ENCODE results near the gene CTDSPL. TPM values are rescaled to one million over a fixed set of nuclear protein-coding genes. Genes with fewer than 3 reads are reported as not detected.

CTDSPL gene
- 32.1 and 33.7 TPM in 2 replicates for total RNA-seq
- 29.2 and 39.9 TPM in 2 replicates for polyA plus RNA-seq

DNA sequence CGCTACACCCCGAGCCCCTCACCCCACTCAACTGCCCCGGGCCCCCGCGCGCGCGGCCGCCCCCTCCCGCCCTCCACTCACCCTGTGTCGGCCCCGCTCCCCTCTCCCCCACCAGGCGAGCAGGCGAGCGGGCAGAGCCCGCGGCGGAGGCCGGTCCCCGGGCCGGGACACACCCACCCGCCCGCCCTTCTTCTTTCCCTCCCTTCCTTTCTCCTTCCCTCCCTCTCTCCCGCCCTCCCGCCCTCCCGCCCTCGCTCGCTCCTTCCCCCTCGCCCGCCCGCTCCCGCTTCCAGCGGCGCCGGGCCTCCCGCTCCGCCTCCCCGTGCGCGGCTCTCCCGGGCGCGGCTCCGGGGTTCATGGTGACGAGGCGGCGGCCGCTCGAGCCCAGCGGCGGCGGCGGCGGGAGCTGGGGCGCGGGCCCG lies at the start of gene CTDSPL:
CTDSPL (plus strand) TSS at position 261 of the 422 bp plus-strand sequence. CDS start 320 bp downstream, outside the sequence.
- H3K27ac ChIP-seq = peak within 1 kb of the TSS; percentile 92
- H4K20me1 ChIP-seq (ENCODE audit: insufficient read depth, poor library complexity, severe bottlenecking) = peaks cover 12% of the 10 kb centered on the region
- no peaks in the 10 kb centered on the region for H3K36me3 ChIP-seq (replicated peaks; ENCODE audit: insufficient read depth, low read depth)
- DNase-seq (ENCODE audit: low spot score) = peak; percentile 83
- peak within 1 kb of the TSS; percentile 82 for H3K4me3 ChIP-seq
- H3K4me2 ChIP-seq = peak within 1 kb of the TSS; percentile 96
- H3K4me1 ChIP-seq (ENCODE audit: insufficient read depth) = peaks cover 23% of the 10 kb centered on the region
- no peaks in the 10 kb centered on the region for H3K9me3 ChIP-seq (ENCODE audit: low read depth)
- TF ChIP-seq EZH2phosphoT487 (IDR thresholded peaks at IDR 0.05; ENCODE audit: low read depth, severe bottlenecking, unreplicated experiment) = no peak
- no peak for TF ChIP-seq EZH2 (IDR thresholded peaks at IDR 0.05; ENCODE audit: borderline replicate concordance)
- TF ChIP-seq, protein P1, sequence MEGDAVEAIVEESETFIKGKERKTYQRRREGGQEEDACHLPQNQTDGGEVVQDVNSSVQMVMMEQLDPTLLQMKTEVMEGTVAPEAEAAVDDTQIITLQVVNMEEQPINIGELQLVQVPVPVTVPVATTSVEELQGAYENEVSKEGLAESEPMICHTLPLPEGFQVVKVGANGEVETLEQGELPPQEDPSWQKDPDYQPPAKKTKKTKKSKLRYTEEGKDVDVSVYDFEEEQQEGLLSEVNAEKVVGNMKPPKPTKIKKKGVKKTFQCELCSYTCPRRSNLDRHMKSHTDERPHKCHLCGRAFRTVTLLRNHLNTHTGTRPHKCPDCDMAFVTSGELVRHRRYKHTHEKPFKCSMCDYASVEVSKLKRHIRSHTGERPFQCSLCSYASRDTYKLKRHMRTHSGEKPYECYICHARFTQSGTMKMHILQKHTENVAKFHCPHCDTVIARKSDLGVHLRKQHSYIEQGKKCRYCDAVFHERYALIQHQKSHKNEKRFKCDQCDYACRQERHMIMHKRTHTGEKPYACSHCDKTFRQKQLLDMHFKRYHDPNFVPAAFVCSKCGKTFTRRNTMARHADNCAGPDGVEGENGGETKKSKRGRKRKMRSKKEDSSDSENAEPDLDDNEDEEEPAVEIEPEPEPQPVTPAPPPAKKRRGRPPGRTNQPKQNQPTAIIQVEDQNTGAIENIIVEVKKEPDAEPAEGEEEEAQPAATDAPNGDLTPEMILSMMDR (IDR thresholded peaks at IDR 0.05; ENCODE audit: poor library complexity) = no peak
- peaks cover 63% of the 10 kb centered on the region for H3K79me2 ChIP-seq
- H2AFZ ChIP-seq = peak within 1 kb of the TSS; percentile 73
- H3K9me2 ChIP-seq (replicated peaks; ENCODE audit: insufficient read depth) = no peaks in the 10 kb centered on the region
- WGBS (ENCODE audit: low lambda C conversion rate, missing lambda C conversion rate) = no CpG with 5 or more reads among the region's 57 CpGs
- H3K27me3 ChIP-seq = no peaks in the 10 kb centered on the region

GRCh38 chr3:37812499-37812896 lies 49.2 kb upstream of the CTDSPL start:
- Histone ChIP-seq H3K9me2 (replicated peaks; ENCODE audit: insufficient read depth) (no peaks in the 10 kb centered on the region), H3K4me2 (no peak overlapping the region), H4K20me1 (ENCODE audit: insufficient read depth, poor library complexity, severe bottlenecking) (no peaks in the 10 kb centered on the region), H2AFZ (no peak overlapping the region), H3K4me3 (no peak overlapping the region), H3K4me1 (ENCODE audit: insufficient read depth) (peaks cover 35% of the 10 kb centered on the region), H3K36me3 (replicated peaks; ENCODE audit: insufficient read depth, low read depth) (no peaks in the 10 kb centered on the region), H3K79me2 (no peaks in the 10 kb centered on the region), H3K27me3 (no peaks in the 10 kb centered on the region), H3K27ac (peak overlapping the region; percentile 13), H3K9me3 (ENCODE audit: low read depth) (no peaks in the 10 kb centered on the region)
- TF ChIP-seq EZH2 (IDR thresholded peaks at IDR 0.05; ENCODE audit: borderline replicate concordance) (no peak), EZH2phosphoT487 (IDR thresholded peaks at IDR 0.05; ENCODE audit: low read depth, severe bottlenecking, unreplicated experiment) (no peak)
- TF ChIP-seq, protein P1 (IDR thresholded peaks at IDR 0.05; ENCODE audit: poor library complexity) = no peak
- DNase-seq (ENCODE audit: low spot score) = no peak
- 89% methylated on average over 4 of the region's 4 CpGs for WGBS (ENCODE audit: low lambda C conversion rate, missing lambda C conversion rate)

GRCh38 chr3:37813403-37813802 lies 48.3 kb upstream of the CTDSPL start:
- Histone ChIP-seq H3K27me3 (no peaks in the 10 kb centered on the region), H3K27ac (peak overlapping the region; percentile 15)
- TF ChIP-seq EZH2 (IDR thresholded peaks at IDR 0.05; ENCODE audit: borderline replicate concordance) = no peak
- no peak for TF ChIP-seq EZH2phosphoT487 (IDR thresholded peaks at IDR 0.05; ENCODE audit: low read depth, severe bottlenecking, unreplicated experiment)
- TF ChIP-seq, protein P1 (IDR thresholded peaks at IDR 0.05; ENCODE audit: poor library complexity) = no peak

More at GRCh38 chr3:37813403-37813802, 48.3 kb upstream of the CTDSPL start:
- Histone ChIP-seq H3K9me2 (replicated peaks; ENCODE audit: insufficient read depth) (no peaks in the 10 kb centered on the region), H3K4me2 (no peak overlapping the region), H4K20me1 (ENCODE audit: insufficient read depth, poor library complexity, severe bottlenecking) (no peaks in the 10 kb centered on the region), H3K4me1 (ENCODE audit: insufficient read depth) (peaks cover 35% of the 10 kb centered on the region), H3K36me3 (replicated peaks; ENCODE audit: insufficient read depth, low read depth) (no peaks in the 10 kb centered on the region), H3K79me2 (no peaks in the 10 kb centered on the region), H2AFZ (no peak overlapping the region), H3K4me3 (no peak overlapping the region), H3K9me3 (ENCODE audit: low read depth) (no peaks in the 10 kb centered on the region)
- WGBS (ENCODE audit: low lambda C conversion rate, missing lambda C conversion rate) = 69% methylated on average over 1 of the region's 1 CpG
- DNase-seq (ENCODE audit: low spot score) = no peak
